CD14-positive monocyte (primary cell): ENCODE measurements around the gene GPR68. TPM values are rescaled to one million over a fixed set of nuclear protein-coding genes. Genes with fewer than 3 reads are reported as not detected.

ENCODE experiments used
- DNase-seq, 3 donors: peaks; one replicate each; pipeline ENCODE4 v3.0.0-alpha.2; 2011 to 2022
- H2AFZ ChIP-seq: 2 replicates; pipeline ENCODE4 v1.6.0; 2012; ENCODE audit warnings: mild to moderate bottlenecking, low read depth, low read length, inconsistent platforms; ENCODE audit not compliant: insufficient read depth, poor library complexity, severe bottlenecking
- H3K27ac ChIP-seq, 2 donors: 1 replicate in 1 of 2; 2 replicates in 1 of 2; pipeline ENCODE4 v1.5.1; 2012 to 2013; ENCODE audit warnings: low read length in 2 of 2, control low read depth in 1 of 2, inconsistent platforms in 1 of 2, low read depth in 1 of 2, mild to moderate bottlenecking in 1 of 2
- H3K27me3 ChIP-seq, 2 donors: one replicate each; pipeline versions ENCODE4 v1.6.0 to v1.6.1; 2011 to 2013; ENCODE audit warnings: low read length in 2 of 2; ENCODE audit not compliant: control insufficient read depth in 2 of 2, insufficient read depth in 2 of 2
- H3K36me3 ChIP-seq, 2 donors: replicated peaks in 1 of 2; 1 replicate in 1 of 2; 2 replicates in 1 of 2; pipeline versions ENCODE4 v1.5.1 to v1.6.1; 2012 to 2013; ENCODE audit warnings: low read length in 2 of 2, control low read depth in 1 of 2, inconsistent platforms in 1 of 2, mild to moderate bottlenecking in 1 of 2; ENCODE audit not compliant: insufficient read depth in 2 of 2, control insufficient read depth in 1 of 2
- H3K4me1 ChIP-seq, 2 donors: 1 replicate in 1 of 2; 2 replicates in 1 of 2; pipeline versions ENCODE4 v1.5.1 to v1.6.1; 2012 to 2013; ENCODE audit warnings: low read length in 2 of 2, control low read depth in 1 of 2, inconsistent platforms in 1 of 2, mild to moderate bottlenecking in 1 of 2, moderate library complexity in 1 of 2; ENCODE audit not compliant: insufficient read depth in 2 of 2, control insufficient read depth in 1 of 2
- H3K4me2 ChIP-seq: replicated peaks from 2 replicates; pipeline ENCODE3; 2012; ENCODE audit warnings: low read length, moderate library complexity, mild to moderate bottlenecking; ENCODE audit not compliant: poor library complexity, severe bottlenecking; ENCODE audit errors: extremely low read depth
- H3K4me3 ChIP-seq, 3 experiments: fragments of 200-600 bp in 1 of 3; sonication (generic) in 1 of 3; replicated peaks in 1 of 3; 1 replicate in 2 of 3; 2 replicates in 1 of 3; pipeline ENCODE4 v1.5.1; 2011 to 2013; ENCODE audit warnings: low read length in 3 of 3, mild to moderate bottlenecking in 3 of 3, control low read depth in 2 of 3, low read depth in 2 of 3, inconsistent platforms in 1 of 3, moderate library complexity in 1 of 3
- H3K79me2 ChIP-seq: 2 replicates; pipeline ENCODE4 v1.6.0; 2012; ENCODE audit warnings: mild to moderate bottlenecking, control low read depth, inconsistent platforms, low read length, moderate library complexity; ENCODE audit not compliant: insufficient read depth
- H3K9ac ChIP-seq: 2 replicates; pipeline ENCODE4 v1.6.0; 2017; ENCODE audit warnings: low read length, mild to moderate bottlenecking; ENCODE audit not compliant: insufficient read depth, poor library complexity, severe bottlenecking
- H3K9me3 ChIP-seq, 2 donors: replicated peaks in 1 of 2; 1 replicate in 1 of 2; 2 replicates in 1 of 2; pipeline versions ENCODE4 v1.5.1 to v1.6.1; 2012 to 2013; ENCODE audit warnings: low read length in 2 of 2, control low read depth in 1 of 2; ENCODE audit not compliant: control insufficient read depth in 1 of 2, insufficient read depth in 1 of 2
- H4K20me1 ChIP-seq: 2 replicates; pipeline ENCODE4 v1.6.0; 2012; ENCODE audit warnings: mild to moderate bottlenecking, low read length, control low read depth, moderate library complexity; ENCODE audit not compliant: insufficient read depth
- H3K27ac Mint-ChIP-seq, 7 donors: one replicate each; pipeline ENCODE4 v1.8.0; 2020; ENCODE audit warnings: mild to moderate bottlenecking in 7 of 7, mixed read lengths in 7 of 7, moderate library complexity in 6 of 7, inconsistent platforms in 2 of 7
- H3K27me3 Mint-ChIP-seq, 3 donors: one replicate each; pipeline ENCODE4 v1.8.0; 2021 to 2022; ENCODE audit warnings: low read depth in 3 of 3, mild to moderate bottlenecking in 3 of 3, mixed read lengths in 3 of 3, moderate library complexity in 3 of 3, inconsistent platforms in 1 of 3
- H3K36me3 Mint-ChIP-seq, 2 donors: one replicate each; pipeline ENCODE4 v1.8.0; 2020; ENCODE audit warnings: mixed read lengths in 2 of 2, inconsistent platforms in 1 of 2, mild to moderate bottlenecking in 1 of 2
- H3K4me1 Mint-ChIP-seq: one replicate; pipeline ENCODE4 v1.8.0; 2020; ENCODE audit warnings: mild to moderate bottlenecking, mixed read lengths
- H3K4me3 Mint-ChIP-seq, 2 donors: one replicate each; pipeline ENCODE4 v1.8.0; 2020; ENCODE audit warnings: mild to moderate bottlenecking in 2 of 2, mixed read lengths in 2 of 2, moderate library complexity in 1 of 2
- H3K9me3 Mint-ChIP-seq, 7 donors: one replicate each; pipeline ENCODE4 v1.8.0; 2020 to 2022; ENCODE audit warnings: mixed read lengths in 7 of 7, mild to moderate bottlenecking in 6 of 7, moderate library complexity in 6 of 7, inconsistent platforms in 2 of 7
- CTCF ChIP-seq: fragments of 200-600 bp; IDR thresholded peaks from one replicate; pipeline ENCODE4 v1.8.0; 2022; ENCODE audit warnings: antibody characterized with exemption, mild to moderate bottlenecking
- WGBS: methylation state at CpG from one replicate; pipeline ENCODE4 v1.1.5; 2013; ENCODE audit warnings: missing lambda C conversion rate; ENCODE audit not compliant: insufficient coverage; 5-methylcytosine and 5-hydroxymethylcytosine counted together
- intact Hi-C, 2 donors: fragments of 100-400 bp; cut with micrococcal nuclease; formaldehyde crosslinking; loops; one replicate each; pipeline versions ENCODE4 v1.15.0 to v1.15.1; 2023
- polyA plus RNA-seq, 3 donors: library from polyadenylated mRNA; depleted of rRNA in 1 of 3; unstranded in 2 of 3; stranded (reverse) in 1 of 3; fragments of 300-500 nt in 2 of 3; fragments of >200 nt in 1 of 3; fragmentation: Illumina TruSeq in 2 of 3; gene quantifications; 1 replicate in 2 of 3; 2 replicates in 1 of 3; pipeline ENCODE4 v1.2.3, GENCODE V29; 2012 to 2021

The GPR68 gene
- polyA plus RNA-seq, 3 donors = 0.05 to 0.07 TPM; not detected in 1

GRCh38 chr14:91207008-91207407 lies 37.5 kb downstream of the GPR68 start:
- H3K36me3 Mint-ChIP-seq = peaks cover 91 to 100% of the 10 kb centered on the region in 2 donors
- H3K4me1 ChIP-seq = peaks cover 3 to 5% of the 10 kb centered on the region in 2 donors
- H3K27ac Mint-ChIP-seq = peak overlapping the region in 1 of 7 donors; percentile 5

GRCh38 chr14:91205459-91205858 lies 39.0 kb downstream of the GPR68 start:
- Histone ChIP-seq H3K4me3 (no peak overlapping the region), H3K4me1 (peaks cover 4 to 5% of the 10 kb centered on the region in 2 donors), H3K36me3 (peaks cover 87 to 100% of the 10 kb centered on the region in 2 donors), H3K4me2 (no peak overlapping the region), H4K20me1 (peaks cover 3% of the 10 kb centered on the region), H3K79me2 (no peaks in the 10 kb centered on the region), H3K9ac (no peak overlapping the region), H3K27me3 (no peaks in the 10 kb centered on the region), H3K27ac (no peak overlapping the region), H2AFZ (no peak overlapping the region), H3K9me3 (no peaks in the 10 kb centered on the region)
- TF ChIP-seq CTCF = no peak
- peak in 1 of 3 donors; percentile 48 for DNase-seq
- Mint-ChIP-seq H3K9me3 (peaks cover 0 to 6% (median 3%) of the 10 kb centered on the region in 7 donors), H3K36me3 (peaks cover 85 to 95% of the 10 kb centered on the region in 2 donors), H3K4me3 (no peak overlapping the region), H3K4me1 (peaks cover 4% of the 10 kb centered on the region), H3K27me3 (no peaks in the 10 kb centered on the region), H3K27ac (peak overlapping the region in 1 of 7 donors; percentile 9)
- intact Hi-C loops = no loop called here
- WGBS = 100% methylated on average over 2 of the region's 7 CpGs

More at GRCh38 chr14:91207008-91207407, 37.5 kb downstream of the GPR68 start:
- H3K27ac ChIP-seq = no peak overlapping the region
- DNase-seq = no peak
- no peak for TF ChIP-seq CTCF
- no peaks in the 10 kb centered on the region for H3K79me2 ChIP-seq
- intact Hi-C loops = no loop called here
- no peak overlapping the region for H3K4me3 ChIP-seq
- peaks cover 4% of the 10 kb centered on the region for H3K4me1 Mint-ChIP-seq
- H3K36me3 ChIP-seq = peaks cover 89 to 100% of the 10 kb centered on the region in 2 donors
- no peak overlapping the region for H3K4me3 Mint-ChIP-seq
- no peaks in the 10 kb centered on the region for H3K27me3 ChIP-seq
- H3K27me3 Mint-ChIP-seq = no peaks in the 10 kb centered on the region
- WGBS = no CpG with 5 or more reads among the region's 3 CpGs
- H3K9me3 ChIP-seq = no peaks in the 10 kb centered on the region
- H3K9ac ChIP-seq = no peak overlapping the region
- no peak overlapping the region for H3K4me2 ChIP-seq
- peaks cover 3% of the 10 kb centered on the region for H4K20me1 ChIP-seq
- H3K9me3 Mint-ChIP-seq = peaks cover 0 to 3% (median 0%) of the 10 kb centered on the region in 7 donors
- H2AFZ ChIP-seq = no peak overlapping the region
